Fibroblast of lung (primary cell): Measurements from ENCODE around the gene TFF2. TPM values are rescaled to one million over a fixed set of nuclear protein-coding genes. Genes with fewer than 3 reads are reported as not detected.

Source experiments
- DNase-seq, 2 donors: peaks; one replicate each; pipeline versions ENCODE4 v3.0.0 to v3.0.0-alpha.2; 2010; ENCODE audit warnings: low read depth in 2 of 2
- H2AFZ ChIP-seq: 2 replicates; pipeline ENCODE4 v1.5.1; 2012; ENCODE audit warnings: low read length, control low read depth, inconsistent platforms
- H3K27ac ChIP-seq: 2 replicates; pipeline ENCODE4 v1.5.1; 2011; ENCODE audit warnings: low read length, control low read depth; ENCODE audit not compliant: insufficient read depth
- H3K27me3 ChIP-seq: 2 replicates; pipeline ENCODE4 v1.5.1; 2011; ENCODE audit warnings: mild to moderate bottlenecking, low read length; ENCODE audit not compliant: control insufficient read depth, insufficient read depth
- H3K36me3 ChIP-seq: 2 replicates; pipeline ENCODE4 v1.5.1; 2011; ENCODE audit warnings: low read length; ENCODE audit not compliant: control insufficient read depth, insufficient read depth
- H3K4me1 ChIP-seq: 2 replicates; pipeline ENCODE4 v1.5.1; 2011; ENCODE audit warnings: low read length; ENCODE audit not compliant: control insufficient read depth, insufficient read depth; ENCODE audit errors: extremely low read depth
- H3K4me2 ChIP-seq: 2 replicates; pipeline ENCODE4 v1.5.1; 2011; ENCODE audit warnings: low read length, control low read depth; ENCODE audit not compliant: insufficient read depth; ENCODE audit errors: extremely low read depth
- H3K4me3 ChIP-seq, 4 experiments: fragments of 200-600 bp in 1 of 4; sonication (generic) in 1 of 4; replicated peaks in 1 of 4; 2 replicates each; pipeline ENCODE4 v1.5.1; 2011 to 2016; ENCODE audit warnings: low read length in 4 of 4, low read depth in 3 of 4, mild to moderate bottlenecking in 3 of 4, control low read depth in 2 of 4, inconsistent platforms in 1 of 4, mixed read lengths in 1 of 4; ENCODE audit not compliant: insufficient read depth in 1 of 4; ENCODE audit errors: control extremely low read depth in 1 of 4
- H3K79me2 ChIP-seq: 2 replicates; pipeline ENCODE4 v1.5.1; 2012; ENCODE audit warnings: mild to moderate bottlenecking, low read length, inconsistent platforms; ENCODE audit not compliant: control insufficient read depth, insufficient read depth
- H3K9ac ChIP-seq: 2 replicates; pipeline ENCODE4 v1.5.1; 2011; ENCODE audit warnings: mild to moderate bottlenecking, low read length, control low read depth; ENCODE audit not compliant: insufficient read depth
- H3K9me3 ChIP-seq: 2 replicates; pipeline ENCODE4 v1.5.1; 2012; ENCODE audit warnings: low read depth, low read length; ENCODE audit not compliant: control insufficient read depth, insufficient read depth
- H4K20me1 ChIP-seq: 2 replicates; pipeline ENCODE4 v1.5.1; 2011; ENCODE audit warnings: low read length; ENCODE audit not compliant: control insufficient read depth, insufficient read depth; ENCODE audit errors: extremely low read depth
- CTCF ChIP-seq, 2 donors: IDR thresholded peaks in 1 of 2; conservative IDR thresholded peaks in 1 of 2; 1 replicate in 1 of 2; 2 replicates in 1 of 2; pipeline ENCODE4 v1.5.1; 2011 to 2012; ENCODE audit warnings: low read length in 2 of 2, control low read depth in 1 of 2, inconsistent platforms in 1 of 2, low read depth in 1 of 2, mild to moderate bottlenecking in 1 of 2
- EZH2 ChIP-seq: IDR thresholded peaks from 2 replicates; pipeline ENCODE4 v1.5.1; 2012; ENCODE audit warnings: low read length, control low read depth, mild to moderate bottlenecking; ENCODE audit errors: missing control alignments
- polyA plus RNA-seq, 2 donors: library from polyadenylated mRNA; depleted of rRNA in 1 of 2; stranded (reverse) in 1 of 2; unstranded in 1 of 2; fragments of >200 nt; gene quantifications; 2 replicates each; pipeline ENCODE4 v1.2.1, GENCODE V29; 2011 to 2012; ENCODE audit warnings: missing spikeins in 1 of 2
- total RNA-seq: library from RNA; depleted of rRNA; stranded (reverse); fragments of >200 nt; gene quantifications from 2 replicates; pipeline ENCODE4 v1.2.1, GENCODE V29; 2014

TFF2 gene
- total and polyA plus RNA-seq, 2 donors (not counting 1 experiment from before 2014, with no cell fraction given), result not detected

GRCh38 chr21:42376338-42376982 lies 25.7 kb upstream of the TFF2 start:
- Histone ChIP-seq H3K36me3 (no peaks in the 10 kb centered on the region), H3K4me1 (no peaks in the 10 kb centered on the region), H3K4me3 (no peak overlapping the region), H4K20me1 (no peaks in the 10 kb centered on the region), H3K9me3 (no peaks in the 10 kb centered on the region), H2AFZ (no peak overlapping the region), H3K4me2 (no peak overlapping the region), H3K27ac (no peak overlapping the region), H3K9ac (no peak overlapping the region), H3K27me3 (no peaks in the 10 kb centered on the region), H3K79me2 (no peaks in the 10 kb centered on the region)
- no peak for DNase-seq
- TF ChIP-seq EZH2 (no peak), CTCF (conservative IDR thresholded peaks at IDR 0.05 in 1 of 2, IDR thresholded peaks at IDR 0.05 in 1 of 2; ENCODE audit: low read depth in 1 of 2, low read length in 2 of 2) (no peak)

GRCh38 chr21:42375966-42376337 lies 25.2 kb upstream of the TFF2 start:
- H3K27me3 ChIP-seq, result no peaks in the 10 kb centered on the region
- H3K4me3 ChIP-seq, result no peak overlapping the region
- no peak overlapping the region for H2AFZ ChIP-seq
- no peaks in the 10 kb centered on the region for H4K20me1 ChIP-seq
- no peak overlapping the region for H3K4me2 ChIP-seq
- H3K9me3 ChIP-seq, result no peaks in the 10 kb centered on the region
- no peaks in the 10 kb centered on the region for H3K79me2 ChIP-seq
- no peaks in the 10 kb centered on the region for H3K36me3 ChIP-seq
- H3K9ac ChIP-seq, result no peak overlapping the region
- H3K27ac ChIP-seq, result no peak overlapping the region
- H3K4me1 ChIP-seq, result no peaks in the 10 kb centered on the region
- TF ChIP-seq CTCF (conservative IDR thresholded peaks at IDR 0.05 in 1 of 2, IDR thresholded peaks at IDR 0.05 in 1 of 2; ENCODE audit: low read depth in 1 of 2, low read length in 2 of 2), result no peak
- no peak for TF ChIP-seq EZH2
- DNase-seq, result no peak

- no peak for TF ChIP-seq EZH2
- TF ChIP-seq CTCF (conservative IDR thresholded peaks at IDR 0.05 in 1 of 2, IDR thresholded peaks at IDR 0.05 in 1 of 2; ENCODE audit: low read depth in 1 of 2, low read length in 2 of 2), result no peak
- H3K4me1 ChIP-seq, result no peaks in the 10 kb centered on the region
- H3K9ac ChIP-seq, result no peak overlapping the region
- DNase-seq, result no peak
- H3K4me2 ChIP-seq, result no peak overlapping the region
- H3K9me3 ChIP-seq, result no peaks in the 10 kb centered on the region
- no peaks in the 10 kb centered on the region for H3K36me3 ChIP-seq
- H4K20me1 ChIP-seq, result no peaks in the 10 kb centered on the region
- H3K27ac ChIP-seq, result no peak overlapping the region
- H3K27me3 ChIP-seq, result no peaks in the 10 kb centered on the region
- no peak overlapping the region for H3K4me3 ChIP-seq
- H2AFZ ChIP-seq, result no peak overlapping the region
- no peaks in the 10 kb centered on the region for H3K79me2 ChIP-seq
Observed at GRCh38 chr21:42375506-42375905, 24.7 kb upstream of the TFF2 start.
